A549 (cell line): Measurements from ENCODE around the gene FRMD4A.

ENCODE experiments used
- CTCF ChIP-seq: fragments of >200 bp; sonication (Bioruptor Twin); formaldehyde crosslinking; IDR thresholded peaks from 3 replicates; pipeline ENCODE4 v1.5.1; 2016
- GATA3 ChIP-seq: IDR thresholded peaks from 2 replicates; pipeline ENCODE4 v1.6.1; 2012; ENCODE audit warnings: borderline replicate concordance

GRCh38 chr10:14102056-14102455 lies 228.7 kb downstream of the FRMD4A start:
- TF ChIP-seq CTCF: no peak
- TF ChIP-seq GATA3: no peak
